MM.1S (cell line): ENCODE measurements around the gene MOCS1.

Experiments used
- DNase-seq: peaks from one replicate; pipeline ENCODE4 v3.0.0-alpha.2; 2015
- H2AFZ ChIP-seq: fragments of 300-600 bp; sonication (generic); 2 replicates; pipeline ENCODE4 v1.6.0; 2016; ENCODE audit warnings: antibody characterized with exemption, low read length
- H3F3A ChIP-seq: fragments of 300-600 bp; sonication (generic); 2 replicates; pipeline ENCODE4 v1.6.1; 2016; ENCODE audit warnings: mild to moderate bottlenecking, antibody characterized with exemption, low read length, moderate library complexity, mixed read lengths; ENCODE audit not compliant: insufficient read depth
- H3K27ac ChIP-seq: fragments of 300-600 bp; sonication (generic); 2 replicates; pipeline ENCODE4 v1.5.1; 2016; ENCODE audit warnings: mild to moderate bottlenecking, low read length
- H3K27me3 ChIP-seq: fragments of 300-600 bp; sonication (generic); replicated peaks from 2 replicates; pipeline ENCODE4 v1.6.0; 2016; ENCODE audit warnings: low read length; ENCODE audit not compliant: insufficient read depth
- H3K36me3 ChIP-seq: fragments of 300-600 bp; sonication (generic); replicated peaks from 2 replicates; pipeline ENCODE4 v1.6.1; 2016; ENCODE audit warnings: mild to moderate bottlenecking, low read length, mixed read lengths; ENCODE audit not compliant: insufficient read depth
- H3K4me1 ChIP-seq: fragments of 300-600 bp; sonication (generic); 2 replicates; pipeline ENCODE4 v1.6.1; 2016; ENCODE audit warnings: low read length, mixed read lengths
- H3K4me2 ChIP-seq: fragments of 300-600 bp; sonication (generic); 2 replicates; pipeline ENCODE4 v1.6.0; 2016; ENCODE audit warnings: low read depth, low read length
- H3K4me3 ChIP-seq: fragments of 300-600 bp; sonication (generic); 2 replicates; pipeline ENCODE4 v1.5.1; 2016; ENCODE audit warnings: low read length, mixed read lengths
- H3K79me2 ChIP-seq: fragments of 300-600 bp; sonication (generic); 2 replicates; pipeline ENCODE4 v1.6.1; 2016; ENCODE audit warnings: mixed run types, low read length, mixed read lengths
- H3K9ac ChIP-seq: fragments of 300-600 bp; sonication (generic); 2 replicates; pipeline ENCODE4 v1.6.1; 2016; ENCODE audit warnings: low read length, mixed read lengths
- H3K9me2 ChIP-seq: fragments of 300-600 bp; sonication (generic); replicated peaks from 2 replicates; pipeline ENCODE4 v1.6.1; 2016; ENCODE audit warnings: mild to moderate bottlenecking, low read length, mixed read lengths; ENCODE audit not compliant: insufficient read depth
- H3K9me3 ChIP-seq: fragments of 300-600 bp; sonication (generic); replicated peaks from 2 replicates; pipeline ENCODE4 v1.6.1; 2016; ENCODE audit warnings: mild to moderate bottlenecking, low read length, mixed read lengths; ENCODE audit not compliant: insufficient read depth
- H4K20me1 ChIP-seq: fragments of 300-600 bp; sonication (generic); 2 replicates; pipeline ENCODE4 v1.6.1; 2016; ENCODE audit warnings: mild to moderate bottlenecking, low read length, moderate library complexity, mixed read lengths; ENCODE audit not compliant: insufficient read depth
- EZH2 ChIP-seq: fragments of 300-600 bp; sonication (generic); optimal IDR thresholded peaks from 2 replicates; pipeline ENCODE3; 2017; ENCODE audit warnings: low read depth, mild to moderate bottlenecking, antibody characterized with exemption, low read length, mixed read lengths
- EZH2phosphoT487 ChIP-seq: fragments of 300-600 bp; sonication (generic); IDR thresholded peaks from 2 replicates; pipeline ENCODE4 v1.6.1; 2018; ENCODE audit warnings: antibody characterized with exemption, low read length
- TF ChIP-seq, protein P1 (sequence below): fragments of 300-600 bp; sonication (generic); IDR thresholded peaks from 2 replicates; pipeline ENCODE4 v1.5.1; 2016; ENCODE audit warnings: antibody characterized with exemption, low read length, mixed read lengths

Gene MOCS1

DNA sequence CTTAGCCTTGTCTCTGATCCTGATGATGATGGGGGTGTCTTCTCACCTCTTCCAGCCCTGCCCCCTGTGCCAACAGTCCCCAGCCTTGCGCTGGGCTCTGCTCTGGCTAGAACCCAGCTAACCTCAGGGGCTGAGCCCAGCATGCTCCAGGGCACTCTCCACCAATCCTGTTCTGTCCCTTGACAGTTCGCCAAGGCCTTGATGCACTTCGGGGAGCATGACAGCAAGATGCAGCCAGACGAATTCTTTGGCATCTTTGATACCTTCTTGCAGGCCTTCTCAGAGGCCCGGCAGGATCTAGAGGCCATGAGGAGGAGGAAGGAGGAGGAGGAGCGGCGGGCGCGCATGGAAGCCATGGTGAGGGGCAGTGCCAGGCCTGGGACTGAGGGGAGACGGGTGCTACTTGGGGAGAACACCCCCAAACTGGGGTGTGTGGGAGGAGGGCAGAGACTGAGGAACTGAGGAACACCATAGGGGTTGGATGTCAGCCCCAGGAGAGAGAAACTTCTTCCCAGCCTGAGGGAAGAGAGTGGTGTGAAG is 33.1 kb downstream of the MOCS1 start:
- Histone ChIP-seq H3K9me2 (no peaks in the 10 kb centered on the region), H3K36me3 (no peaks in the 10 kb centered on the region), H3K4me1 (no peaks in the 10 kb centered on the region), H3K9me3 (no peaks in the 10 kb centered on the region), H3K27ac (no peak overlapping the region), H3F3A (no peaks in the 10 kb centered on the region), H2AFZ (no peak overlapping the region), H3K4me2 (no peak overlapping the region), H3K79me2 (no peaks in the 10 kb centered on the region), H3K9ac (no peak overlapping the region), H3K27me3 (no peaks in the 10 kb centered on the region), H3K4me3 (no peak overlapping the region), H4K20me1 (no peaks in the 10 kb centered on the region)
- TF ChIP-seq EZH2: no peak
- TF ChIP-seq, protein P1, sequence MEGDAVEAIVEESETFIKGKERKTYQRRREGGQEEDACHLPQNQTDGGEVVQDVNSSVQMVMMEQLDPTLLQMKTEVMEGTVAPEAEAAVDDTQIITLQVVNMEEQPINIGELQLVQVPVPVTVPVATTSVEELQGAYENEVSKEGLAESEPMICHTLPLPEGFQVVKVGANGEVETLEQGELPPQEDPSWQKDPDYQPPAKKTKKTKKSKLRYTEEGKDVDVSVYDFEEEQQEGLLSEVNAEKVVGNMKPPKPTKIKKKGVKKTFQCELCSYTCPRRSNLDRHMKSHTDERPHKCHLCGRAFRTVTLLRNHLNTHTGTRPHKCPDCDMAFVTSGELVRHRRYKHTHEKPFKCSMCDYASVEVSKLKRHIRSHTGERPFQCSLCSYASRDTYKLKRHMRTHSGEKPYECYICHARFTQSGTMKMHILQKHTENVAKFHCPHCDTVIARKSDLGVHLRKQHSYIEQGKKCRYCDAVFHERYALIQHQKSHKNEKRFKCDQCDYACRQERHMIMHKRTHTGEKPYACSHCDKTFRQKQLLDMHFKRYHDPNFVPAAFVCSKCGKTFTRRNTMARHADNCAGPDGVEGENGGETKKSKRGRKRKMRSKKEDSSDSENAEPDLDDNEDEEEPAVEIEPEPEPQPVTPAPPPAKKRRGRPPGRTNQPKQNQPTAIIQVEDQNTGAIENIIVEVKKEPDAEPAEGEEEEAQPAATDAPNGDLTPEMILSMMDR: no peak
- no peak for TF ChIP-seq EZH2phosphoT487
- DNase-seq: no peak

DNA sequence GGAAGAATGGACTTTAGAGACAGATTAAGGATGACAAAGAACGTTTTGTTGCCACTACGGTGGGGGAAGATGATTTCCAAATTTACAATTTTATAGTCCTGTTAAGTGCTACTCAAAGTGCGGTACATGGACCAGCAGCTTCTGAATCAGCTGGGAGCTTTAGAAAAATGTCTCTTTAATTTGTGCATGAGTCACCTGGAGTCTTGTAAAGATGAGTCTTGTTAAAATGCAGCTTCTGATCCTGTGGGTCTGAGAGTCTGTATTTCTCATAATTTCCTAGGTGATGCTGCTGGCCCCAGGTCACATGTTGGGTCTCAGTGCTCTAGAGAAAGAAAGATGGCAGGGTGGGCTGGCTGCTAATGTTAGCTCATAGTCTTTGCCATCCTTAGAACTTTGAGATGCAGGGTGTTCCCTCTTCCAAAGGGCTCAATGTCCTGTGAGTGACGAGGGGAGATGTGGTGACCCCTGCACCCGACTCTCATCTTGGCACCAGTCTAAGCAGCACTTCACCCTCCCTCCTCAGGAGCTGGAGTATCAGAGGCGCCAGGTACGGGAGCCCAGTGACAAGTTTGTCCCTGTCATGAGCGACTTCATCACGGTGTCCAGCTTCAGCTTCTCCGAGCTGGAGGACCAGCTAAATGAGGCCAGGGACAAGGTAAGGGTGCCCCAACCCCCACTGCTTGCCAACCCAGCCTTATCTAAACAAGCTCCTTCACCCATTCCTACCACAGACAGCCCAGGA is 34.5 kb downstream of the MOCS1 start:
- Histone ChIP-seq H3K9me2 (no peaks in the 10 kb centered on the region), H4K20me1 (no peaks in the 10 kb centered on the region), H3K27ac (no peak overlapping the region), H3K4me3 (no peak overlapping the region), H3K79me2 (no peaks in the 10 kb centered on the region), H2AFZ (no peak overlapping the region), H3F3A (no peaks in the 10 kb centered on the region), H3K9me3 (no peaks in the 10 kb centered on the region), H3K9ac (no peak overlapping the region), H3K27me3 (no peaks in the 10 kb centered on the region), H3K4me1 (no peaks in the 10 kb centered on the region), H3K4me2 (no peak overlapping the region), H3K36me3 (no peaks in the 10 kb centered on the region)
- TF ChIP-seq EZH2: no peak
- TF ChIP-seq EZH2phosphoT487: no peak
- TF ChIP-seq, protein P1: no peak
- DNase-seq: no peak

DNA sequence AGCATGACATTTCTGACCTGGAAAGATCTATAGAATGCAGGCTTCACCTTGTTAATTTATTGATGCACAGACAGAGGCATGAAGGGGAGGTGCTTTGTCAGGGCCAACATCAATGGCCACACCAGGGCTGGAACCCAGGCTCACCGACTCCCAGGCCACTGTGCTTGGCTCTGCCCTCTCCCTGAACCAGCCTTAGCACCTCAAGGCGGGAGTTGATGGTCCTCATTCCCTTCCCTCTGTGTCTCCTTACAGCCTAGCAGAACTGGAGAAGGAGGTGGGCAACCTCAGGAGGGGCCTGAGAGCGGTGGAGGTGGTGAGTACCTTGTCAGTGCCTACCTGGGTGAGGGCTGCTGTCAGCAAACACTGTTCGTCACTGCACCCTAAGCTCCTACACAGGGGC is 35.6 kb downstream of the MOCS1 start:
- Histone ChIP-seq H3K9ac (no peak overlapping the region), H2AFZ (no peak overlapping the region), H4K20me1 (no peaks in the 10 kb centered on the region), H3K4me3 (no peak overlapping the region), H3F3A (no peaks in the 10 kb centered on the region), H3K4me2 (no peak overlapping the region), H3K27ac (no peak overlapping the region), H3K4me1 (no peaks in the 10 kb centered on the region), H3K9me3 (no peaks in the 10 kb centered on the region), H3K79me2 (no peaks in the 10 kb centered on the region), H3K36me3 (no peaks in the 10 kb centered on the region), H3K9me2 (no peaks in the 10 kb centered on the region), H3K27me3 (no peaks in the 10 kb centered on the region)
- DNase-seq: no peak
- TF ChIP-seq EZH2 (no peak), EZH2phosphoT487 (no peak)
- TF ChIP-seq, protein P1: no peak
